Kidney (tissue), 14 donors: ENCODE data around the gene TIRAP. TPM values are rescaled to one million over a fixed set of nuclear protein-coding genes. Genes with fewer than 3 reads are reported as not detected.

Source experiments
- DNase-seq, 5 donors: peaks; one replicate each; pipeline ENCODE4 v3.0.0-alpha.2; 2013 to 2020
- FAIRE-seq: peaks from 2 replicates; lab custom pipeline; 2012; peaks lifted over from hg19 to GRCh38; lab: Jason Lieb, UNC
- H3K27ac ChIP-seq, 2 donors: one replicate each; pipeline ENCODE4 v1.7.0; 2013; ENCODE audit warnings: low read depth in 2 of 2, low read length in 2 of 2, inconsistent platforms in 1 of 2
- H3K27me3 ChIP-seq: one replicate; pipeline ENCODE4 v1.7.1; 2013; ENCODE audit warnings: low read length, inconsistent platforms; ENCODE audit not compliant: control insufficient read depth, insufficient read depth
- H3K36me3 ChIP-seq, 3 donors: one replicate each; pipeline versions ENCODE4 v1.7.0 to v1.7.1; 2013; ENCODE audit warnings: low read length in 3 of 3, control low read depth in 1 of 3, inconsistent platforms in 1 of 3; ENCODE audit not compliant: insufficient read depth in 3 of 3, control insufficient read depth in 2 of 3
- H3K4me1 ChIP-seq, 3 donors: one replicate each; pipeline versions ENCODE4 v1.7.0 to v1.7.1; 2013; ENCODE audit warnings: low read length in 3 of 3, inconsistent platforms in 1 of 3, low read depth in 1 of 3; ENCODE audit not compliant: control insufficient read depth in 2 of 3, insufficient read depth in 2 of 3
- H3K4me3 ChIP-seq, 3 donors: one replicate each; pipeline versions ENCODE4 v1.7.0 to v1.8.1; 2013; ENCODE audit warnings: low read length in 3 of 3, control low read depth in 1 of 3, inconsistent platforms in 1 of 3
- H3K9ac ChIP-seq, 3 donors: one replicate each; pipeline versions ENCODE4 v1.7.0 to v1.7.1; 2013; ENCODE audit warnings: low read length in 3 of 3, control low read depth in 1 of 3, inconsistent platforms in 1 of 3
- H3K9me3 ChIP-seq, 3 donors: one replicate each; pipeline versions ENCODE4 v1.7.0 to v1.7.1; 2013; ENCODE audit warnings: low read length in 3 of 3, control low read depth in 1 of 3, inconsistent platforms in 1 of 3; ENCODE audit not compliant: control insufficient read depth in 2 of 3, insufficient read depth in 1 of 3
- intact Hi-C: fragments of 100-400 bp; cut with DNase I; formaldehyde crosslinking; loops from one replicate; pipeline ENCODE4 v1.11.1; 2022
- polyA plus RNA-seq: library from polyadenylated mRNA; stranded (reverse); fragments of 350-450 nt; fragmentation: Illumina TruSeq; extraction: RNeasy Lipid Tissue Mini Kit (QIAGEN cat#74804); gene quantifications from one replicate; pipeline ENCODE4 v1.2.3, GENCODE V29; 2014; ENCODE audit warnings: low read depth, low replicate concordance; ENCODE audit not compliant: insufficient read depth
- total RNA-seq: library from RNA; stranded (reverse); fragmentation: NEBNext Ultra II Directional; extraction: Animal tissue kit (Norgen Biotek cat#: 25700); gene quantifications from one replicate; pipeline ENCODE4 v1.2.1, GENCODE V29; 2021
- TF ChIP-seq, protein P1 (sequence below): IDR thresholded peaks from 3 replicates; pipeline ENCODE4 v1.5.1; 2012; ENCODE audit warnings: mild to moderate bottlenecking, moderate library complexity, borderline replicate concordance; ENCODE audit not compliant: insufficient read depth; ENCODE audit errors: extremely low read depth
- donor health status: control.
- donor health status: control.
- donor health status: control.
- donor health status: control.
- donor health status: control.
- donor health status: DM: yes; HTN: yes; CAD: no.
- donor health status: Normal renal cell carcinoma (clear cell type).

TIRAP gene
- total and polyA plus RNA-seq, 2 donors from 2014 or later: 5.8 to 12.1 TPM

DNA sequence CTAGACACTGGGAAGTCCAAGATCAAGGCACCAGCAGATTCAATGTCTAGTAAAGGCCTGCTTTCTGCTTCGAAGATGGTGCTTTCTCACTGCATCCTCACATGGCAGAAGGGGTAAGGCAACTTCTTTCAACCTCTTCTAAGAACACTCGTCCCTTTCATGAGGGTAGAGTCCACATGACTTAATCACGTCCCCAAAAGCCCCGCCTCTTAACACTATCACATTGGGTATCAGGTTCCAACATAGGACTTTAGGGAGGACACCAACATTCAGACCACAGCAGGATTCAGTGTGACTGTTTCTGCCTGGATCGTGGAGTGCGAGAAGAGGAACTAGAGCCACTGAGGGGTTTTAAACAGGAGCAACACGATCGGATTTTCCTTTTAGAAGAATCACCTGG, 3.7 kb upstream of the TIRAP start:
- DNase-seq (no peak), FAIRE-seq (no peak)
- H3K27ac ChIP-seq: no peak overlapping the region
- no peaks in the 10 kb centered on the region for H3K9me3 ChIP-seq
- H3K9ac ChIP-seq: no peak overlapping the region
- no peak overlapping the region for H3K4me3 ChIP-seq
- H3K27me3 ChIP-seq: no peaks in the 10 kb centered on the region
- intact Hi-C loops: no loop called here
- H3K4me1 ChIP-seq: peaks cover 5 to 8% (median 6%) of the 10 kb centered on the region in 3 donors
- TF ChIP-seq, protein P1, sequence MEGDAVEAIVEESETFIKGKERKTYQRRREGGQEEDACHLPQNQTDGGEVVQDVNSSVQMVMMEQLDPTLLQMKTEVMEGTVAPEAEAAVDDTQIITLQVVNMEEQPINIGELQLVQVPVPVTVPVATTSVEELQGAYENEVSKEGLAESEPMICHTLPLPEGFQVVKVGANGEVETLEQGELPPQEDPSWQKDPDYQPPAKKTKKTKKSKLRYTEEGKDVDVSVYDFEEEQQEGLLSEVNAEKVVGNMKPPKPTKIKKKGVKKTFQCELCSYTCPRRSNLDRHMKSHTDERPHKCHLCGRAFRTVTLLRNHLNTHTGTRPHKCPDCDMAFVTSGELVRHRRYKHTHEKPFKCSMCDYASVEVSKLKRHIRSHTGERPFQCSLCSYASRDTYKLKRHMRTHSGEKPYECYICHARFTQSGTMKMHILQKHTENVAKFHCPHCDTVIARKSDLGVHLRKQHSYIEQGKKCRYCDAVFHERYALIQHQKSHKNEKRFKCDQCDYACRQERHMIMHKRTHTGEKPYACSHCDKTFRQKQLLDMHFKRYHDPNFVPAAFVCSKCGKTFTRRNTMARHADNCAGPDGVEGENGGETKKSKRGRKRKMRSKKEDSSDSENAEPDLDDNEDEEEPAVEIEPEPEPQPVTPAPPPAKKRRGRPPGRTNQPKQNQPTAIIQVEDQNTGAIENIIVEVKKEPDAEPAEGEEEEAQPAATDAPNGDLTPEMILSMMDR: no peak
- peaks cover 0 to 5% (median 5%) of the 10 kb centered on the region in 3 donors for H3K36me3 ChIP-seq

DNA sequence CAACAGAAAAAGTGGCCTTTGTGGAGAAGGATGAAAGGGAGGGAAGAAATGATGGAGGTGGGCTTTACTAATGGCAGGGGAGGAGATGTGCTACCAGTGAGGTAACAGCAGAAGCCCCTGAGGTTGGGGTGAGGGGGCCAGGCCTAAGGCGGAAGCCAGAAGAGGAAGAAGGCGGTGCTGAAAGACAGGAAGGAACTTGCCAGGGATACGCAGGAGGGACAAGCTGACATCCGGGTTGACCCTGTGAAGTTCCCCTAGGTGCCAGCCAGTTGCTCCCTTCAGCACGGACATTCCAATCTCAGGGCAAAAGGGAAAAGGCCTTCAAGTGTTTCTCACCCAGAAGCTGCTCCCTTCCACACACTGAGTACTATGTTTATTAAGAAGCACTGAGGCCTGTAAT, 2.3 kb upstream of the TIRAP start:
- H3K9ac ChIP-seq: no peak overlapping the region
- no peaks in the 10 kb centered on the region for H3K27me3 ChIP-seq
- intact Hi-C loops: no loop called here
- DNase-seq: no peak
- H3K9me3 ChIP-seq: no peaks in the 10 kb centered on the region
- peaks cover 0 to 5% (median 3%) of the 10 kb centered on the region in 3 donors for H3K36me3 ChIP-seq
- TF ChIP-seq, protein P1: no peak
- FAIRE-seq: no peak
- peaks cover 5 to 8% (median 6%) of the 10 kb centered on the region in 3 donors for H3K4me1 ChIP-seq
- no peak overlapping the region for H3K27ac ChIP-seq
- no peak overlapping the region for H3K4me3 ChIP-seq

DNA sequence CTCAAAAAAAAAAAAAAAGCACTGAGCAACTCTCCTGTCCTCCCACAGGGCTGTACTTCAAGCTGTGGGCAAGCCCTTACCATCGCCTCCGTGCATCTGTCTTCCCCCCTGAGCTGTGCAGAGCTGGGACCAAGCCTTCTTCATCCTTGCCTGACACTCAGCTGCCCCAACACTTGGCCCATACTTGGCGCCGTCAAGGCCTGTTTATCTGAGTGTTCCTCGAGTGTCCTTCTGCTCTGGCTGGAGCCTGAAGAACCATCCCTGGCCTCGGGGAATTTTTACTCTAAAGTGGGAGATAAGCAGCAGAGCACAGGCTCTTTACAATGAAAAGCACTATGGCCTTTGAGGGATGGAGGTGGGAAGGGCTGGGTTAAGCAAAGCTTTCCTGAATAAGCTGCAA, 1.6 kb upstream of the TIRAP start:
- Histone ChIP-seq H3K36me3 (peaks cover 0 to 5% (median 3%) of the 10 kb centered on the region in 3 donors), H3K27me3 (no peaks in the 10 kb centered on the region), H3K9me3 (no peaks in the 10 kb centered on the region), H3K9ac (no peak overlapping the region), H3K4me3 (no peak overlapping the region), H3K4me1 (peaks cover 5 to 8% (median 6%) of the 10 kb centered on the region in 3 donors), H3K27ac (no peak overlapping the region)
- FAIRE-seq: no peak
- intact Hi-C loops: no loop called here
- TF ChIP-seq, protein P1: no peak
- no peak for DNase-seq
